Lung (tissue), 12 donors: ENCODE measurements around the gene TOGARAM1. TPM values are rescaled to one million over a fixed set of nuclear protein-coding genes. Genes with fewer than 3 reads are reported as not detected.

Experiments used
- ATAC-seq: fragments of 200-7000 bp; cut with Tn5 transposase; one replicate; pipeline ENCODE4 v1.9.1; 2020; ENCODE audit warnings: moderate number of reproducible peaks; ENCODE audit not compliant: insufficient read depth, low FRiP score
- DNase-seq, 3 donors: peaks; one replicate each; pipeline ENCODE4 v3.0.0-alpha.2; 2013 to 2017
- H3K27ac ChIP-seq, 2 donors: one replicate each; pipeline ENCODE4 v1.5.1; 2013; ENCODE audit warnings: mild to moderate bottlenecking in 2 of 2, moderate library complexity in 2 of 2, control low read depth in 1 of 2, inconsistent platforms in 1 of 2, low read depth in 1 of 2, low read length in 1 of 2
- H3K27me3 ChIP-seq, 3 donors: one replicate each; pipeline ENCODE4 v1.5.1; 2013; ENCODE audit warnings: low read length in 2 of 3; ENCODE audit not compliant: control insufficient read depth in 3 of 3, insufficient read depth in 3 of 3
- H3K36me3 ChIP-seq, 4 donors: one replicate each; pipeline ENCODE4 v1.5.1; 2013; ENCODE audit warnings: low read length in 4 of 4, mild to moderate bottlenecking in 1 of 4, moderate library complexity in 1 of 4; ENCODE audit not compliant: control insufficient read depth in 4 of 4, insufficient read depth in 4 of 4
- H3K4me1 ChIP-seq, 5 donors: one replicate each; pipeline ENCODE4 v1.5.1; 2013; ENCODE audit warnings: low read length in 5 of 5, mild to moderate bottlenecking in 2 of 5, moderate library complexity in 1 of 5; ENCODE audit not compliant: control insufficient read depth in 5 of 5, insufficient read depth in 5 of 5
- H3K4me3 ChIP-seq: one replicate; pipeline ENCODE4 v1.5.1; 2013; ENCODE audit warnings: mild to moderate bottlenecking, control low read depth, moderate library complexity
- H3K9ac ChIP-seq, 2 donors: one replicate each; pipeline ENCODE4 v1.5.1; 2013; ENCODE audit warnings: low read length in 2 of 2, control low read depth in 1 of 2; ENCODE audit not compliant: insufficient read depth in 1 of 2
- H3K9me3 ChIP-seq, 4 donors: one replicate each; pipeline ENCODE4 v1.5.1; 2013; ENCODE audit warnings: low read length in 3 of 4, mild to moderate bottlenecking in 1 of 4, moderate library complexity in 1 of 4; ENCODE audit not compliant: control insufficient read depth in 4 of 4, insufficient read depth in 3 of 4
- CTCF ChIP-seq: IDR thresholded peaks from 2 replicates; pipeline ENCODE4 v1.5.1; 2012; ENCODE audit warnings: mild to moderate bottlenecking; ENCODE audit errors: control extremely low read depth, extremely low read depth
- WGBS, 2 donors: extraction: QIAGEN DNeasy Blood & Tissue Kit; methylation state at CpG; one replicate each; pipeline ENCODE4 v1.1.7; 2013; 5-methylcytosine and 5-hydroxymethylcytosine counted together
- polyA plus RNA-seq, 2 donors: library from polyadenylated mRNA; stranded (reverse); fragments of 200-250 nt; gene quantifications; one replicate each; pipeline ENCODE4 v1.2.1, GENCODE V29; 2013
- total RNA-seq, 2 donors: library from RNA; depleted of rRNA in 1 of 2; stranded (reverse); fragments of >200 nt in 1 of 2; gene quantifications; one replicate each; pipeline ENCODE4 v1.2.1, GENCODE V29; 2014 to 2021
- donor health status: control.
- donor health status: control.
- donor health status: Bipolar disorder and iron deficiency.
- donor health status: healthy.
- donor health status: DM: yes; HTN: yes; CAD: no.

The TOGARAM1 gene
- total and polyA plus RNA-seq, 4 donors = 4.2 to 52.0 (median 11.4) TPM

- no peaks in the 10 kb centered on the region for H3K9me3 ChIP-seq
- H3K4me3 ChIP-seq = no peak overlapping the region
- WGBS, 2 donors = 91 to 93% methylated on average over 7 of the region's 7 CpGs
- H3K36me3 ChIP-seq = peaks cover 0 to 4% (median 2%) of the 10 kb centered on the region in 4 donors
- no peak for ATAC-seq
- DNase-seq = no peak
- no peak for TF ChIP-seq CTCF
- no peak overlapping the region for H3K9ac ChIP-seq
- no peak overlapping the region for H3K27ac ChIP-seq
- no peaks in the 10 kb centered on the region for H3K27me3 ChIP-seq
- H3K4me1 ChIP-seq = no peaks in the 10 kb centered on the region
These were observed 33.2 kb upstream of the TOGARAM1 start for GRCh38 chr14:44928793-44929192.

- H3K27ac ChIP-seq = no peak overlapping the region
- H3K4me1 ChIP-seq = no peaks in the 10 kb centered on the region
- no peak for ATAC-seq
- peaks cover 8 to 18% (median 12%) of the 10 kb centered on the region in 4 donors for H3K36me3 ChIP-seq
- no peak for TF ChIP-seq CTCF
- no peak for DNase-seq
- H3K9me3 ChIP-seq = no peaks in the 10 kb centered on the region
- 88 to 94% methylated on average over 2 of the region's 2 CpGs for WGBS, 2 donors
- H3K9ac ChIP-seq = no peak overlapping the region
- H3K4me3 ChIP-seq = no peak overlapping the region
- no peaks in the 10 kb centered on the region for H3K27me3 ChIP-seq
These were observed 26.8 kb upstream of the TOGARAM1 start for GRCh38 chr14:44935155-44935554.

- TF ChIP-seq CTCF = no peak
- ATAC-seq = no peak
- 97 to 98% methylated on average over 2 of the region's 2 CpGs for WGBS, 2 donors
- no peaks in the 10 kb centered on the region for H3K4me1 ChIP-seq
- no peak overlapping the region for H3K9ac ChIP-seq
- H3K4me3 ChIP-seq = no peak overlapping the region
- H3K27me3 ChIP-seq = no peaks in the 10 kb centered on the region
- no peak for DNase-seq
- H3K9me3 ChIP-seq = no peaks in the 10 kb centered on the region
- no peak overlapping the region for H3K27ac ChIP-seq
- peaks cover 8 to 28% (median 12%) of the 10 kb centered on the region in 4 donors for H3K36me3 ChIP-seq
These were observed 24.4 kb upstream of the TOGARAM1 start for GRCh38 chr14:44937547-44937946.

GRCh38 chr14:44940211-44940610 lies 21.8 kb upstream of the TOGARAM1 start:
- DNase-seq = no peak
- no peaks in the 10 kb centered on the region for H3K4me1 ChIP-seq
- no peak overlapping the region for H3K9ac ChIP-seq
- no peak overlapping the region for H3K27ac ChIP-seq
- no peaks in the 10 kb centered on the region for H3K27me3 ChIP-seq
- no peak overlapping the region for H3K4me3 ChIP-seq
- no peak for ATAC-seq
- H3K9me3 ChIP-seq = no peaks in the 10 kb centered on the region
- peaks cover 7 to 35% (median 18%) of the 10 kb centered on the region in 4 donors for H3K36me3 ChIP-seq
- TF ChIP-seq CTCF = no peak
